ENCODE data around the gene PI16.

GRCh38 chr6:37005827-37006567 is 51.5 kb downstream of the PI16 start:
- no peak for TF ChIP-seq CTCF (conservative IDR thresholded peaks at IDR 0.05; ENCODE audit: low read length)
- no peak for TF ChIP-seq EZH2phosphoT487 (IDR thresholded peaks at IDR 0.05; ENCODE audit: borderline replicate concordance, low read depth, low read length)

Data from OCI-LY7 (cell line).